ENCODE data around the gene PCBP3. TPM values are rescaled to one million over a fixed set of nuclear protein-coding genes. Genes with fewer than 3 reads are reported as not detected.

The PCBP3 gene
- total RNA-seq, 1 experiment from 2014 or later: 10.9 TPM

DNA sequence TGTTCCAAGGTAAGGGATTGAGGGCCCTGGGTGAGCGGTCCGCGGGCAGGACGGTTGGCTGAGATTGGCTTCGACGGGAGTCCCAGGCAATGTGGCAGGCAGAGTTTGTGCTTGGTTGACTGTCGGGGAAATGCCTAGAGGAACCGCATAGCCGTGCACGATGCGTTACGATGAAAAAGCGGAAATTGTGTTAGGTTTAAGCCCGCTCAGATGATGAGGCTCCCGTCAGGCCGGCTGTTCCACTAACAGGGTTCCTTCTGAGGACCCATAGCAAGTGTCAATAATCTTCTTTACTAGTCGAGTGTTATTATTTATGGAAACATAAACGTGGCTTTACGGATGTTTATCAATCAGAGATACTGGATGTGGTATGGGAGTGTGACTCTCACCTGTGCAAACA lies 220.2 kb downstream of the PCBP3 start:
- H3K27me3 ChIP-seq (ENCODE audit: insufficient read depth, low read length): no peaks in the 10 kb centered on the region
- H2BK5ac ChIP-seq (ENCODE audit: insufficient read length, low read length): no peak overlapping the region
- Mint-ChIP-seq H3K27ac (no peak overlapping the region; a peak in 1 of 7 replicates), H3K9me3 (no peaks in the 10 kb centered on the region), H3K4me1 (no peaks in the 10 kb centered on the region), H3K27me3 (ENCODE audit: low read depth) (no peaks in the 10 kb centered on the region; the same call in none of the 2 replicates), H3K36me3 (ENCODE audit: insufficient read depth in 1 of 3, low read depth in 3 of 3) (no peaks in the 10 kb centered on the region), H3K4me3 (no peak overlapping the region)
- H2BK120ac ChIP-seq (ENCODE audit: low read depth, low read length, poor library complexity, severe bottlenecking): no peak overlapping the region
- no peak overlapping the region for H3K9ac ChIP-seq (ENCODE audit: extremely low read depth, insufficient read length, low read length)
- H3K18ac ChIP-seq (ENCODE audit: insufficient read length, low read depth, low read length): no peak overlapping the region
- no peaks in the 10 kb centered on the region for H3K9me3 ChIP-seq (ENCODE audit: control insufficient read depth, low read depth, low read length)
- H2BK12ac ChIP-seq (ENCODE audit: insufficient read length, low read depth, low read length): no peak overlapping the region
- H2BK20ac ChIP-seq (ENCODE audit: low read depth, low read length, poor library complexity, severe bottlenecking): no peak overlapping the region
- no peak overlapping the region for H3K4me2 ChIP-seq (ENCODE audit: insufficient read depth, insufficient read length, low read length)
- no CpG with 5 or more reads among the region's 19 CpGs for WGBS (ENCODE audit: extremely low coverage, insufficient read length, low lambda C conversion rate)
- H3K14ac ChIP-seq (ENCODE audit: insufficient read depth, low read length): no peak overlapping the region; the same call in 1 of the 2 replicates
- no peak overlapping the region for H4K8ac ChIP-seq (replicated peaks; ENCODE audit: insufficient read length, low read depth, low read length)
- H3K23ac ChIP-seq (ENCODE audit: insufficient read length, low read depth, low read length): no peak overlapping the region
- H2AK5ac ChIP-seq (ENCODE audit: insufficient read length, low read length): no peak overlapping the region
- no peak overlapping the region for H4K5ac ChIP-seq (ENCODE audit: insufficient read length, low read depth, low read length)
- H3K27ac ChIP-seq (ENCODE audit: insufficient read length, low read depth, low read length): no peak overlapping the region
- no peak overlapping the region for H3K56ac ChIP-seq (ENCODE audit: insufficient read length, low read depth, low read length)
- no peak overlapping the region for H3T11ph ChIP-seq (ENCODE audit: low read length)
- H2BK15ac ChIP-seq (ENCODE audit: low read depth, low read length): no peak overlapping the region
- no peaks in the 10 kb centered on the region for H3K79me2 ChIP-seq (ENCODE audit: insufficient read depth, low read length)
- TF ChIP-seq, protein P1, sequence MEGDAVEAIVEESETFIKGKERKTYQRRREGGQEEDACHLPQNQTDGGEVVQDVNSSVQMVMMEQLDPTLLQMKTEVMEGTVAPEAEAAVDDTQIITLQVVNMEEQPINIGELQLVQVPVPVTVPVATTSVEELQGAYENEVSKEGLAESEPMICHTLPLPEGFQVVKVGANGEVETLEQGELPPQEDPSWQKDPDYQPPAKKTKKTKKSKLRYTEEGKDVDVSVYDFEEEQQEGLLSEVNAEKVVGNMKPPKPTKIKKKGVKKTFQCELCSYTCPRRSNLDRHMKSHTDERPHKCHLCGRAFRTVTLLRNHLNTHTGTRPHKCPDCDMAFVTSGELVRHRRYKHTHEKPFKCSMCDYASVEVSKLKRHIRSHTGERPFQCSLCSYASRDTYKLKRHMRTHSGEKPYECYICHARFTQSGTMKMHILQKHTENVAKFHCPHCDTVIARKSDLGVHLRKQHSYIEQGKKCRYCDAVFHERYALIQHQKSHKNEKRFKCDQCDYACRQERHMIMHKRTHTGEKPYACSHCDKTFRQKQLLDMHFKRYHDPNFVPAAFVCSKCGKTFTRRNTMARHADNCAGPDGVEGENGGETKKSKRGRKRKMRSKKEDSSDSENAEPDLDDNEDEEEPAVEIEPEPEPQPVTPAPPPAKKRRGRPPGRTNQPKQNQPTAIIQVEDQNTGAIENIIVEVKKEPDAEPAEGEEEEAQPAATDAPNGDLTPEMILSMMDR (conservative IDR thresholded peaks at IDR 0.05): no peak
- H3K4me1 ChIP-seq (ENCODE audit: insufficient read depth, low read length): no peaks in the 10 kb centered on the region
- H3K4ac ChIP-seq (ENCODE audit: low read depth, low read length): no peak overlapping the region
- no peak overlapping the region for H2AFZ ChIP-seq (ENCODE audit: low read length)
- H4K20me1 ChIP-seq (ENCODE audit: control insufficient read depth, insufficient read depth, insufficient read length): no peaks in the 10 kb centered on the region
- no peak for DNase-seq
- no peaks in the 10 kb centered on the region for H3K79me1 ChIP-seq (ENCODE audit: insufficient read depth, low read depth, low read length, poor library complexity, severe bottlenecking)
- no peak overlapping the region for H4K91ac ChIP-seq (ENCODE audit: insufficient read length, low read depth, low read length)
- no peaks in the 10 kb centered on the region for H3K23me2 ChIP-seq (ENCODE audit: insufficient read length, low read depth, low read length, poor library complexity, severe bottlenecking)
